ENCODE measurements around the gene CES5A. TPM values are rescaled to one million over a fixed set of nuclear protein-coding genes. Genes with fewer than 3 reads are reported as not detected.
"Not testable (repeated sequence)": the region's sequence is repeated elsewhere in the genome, so short reads cannot be mapped to it uniquely, and the experiment has no call there.

CES5A gene
- total RNA-seq, 1 donor from 2014 or later, result 0.41 TPM

GRCh38 chr16:55889518-55889917 lies 14.3 kb upstream of the CES5A start:
- DNase-seq (ENCODE audit: low spot score in 2 of 2) (no peak), FAIRE-seq (no peak)

DNA sequence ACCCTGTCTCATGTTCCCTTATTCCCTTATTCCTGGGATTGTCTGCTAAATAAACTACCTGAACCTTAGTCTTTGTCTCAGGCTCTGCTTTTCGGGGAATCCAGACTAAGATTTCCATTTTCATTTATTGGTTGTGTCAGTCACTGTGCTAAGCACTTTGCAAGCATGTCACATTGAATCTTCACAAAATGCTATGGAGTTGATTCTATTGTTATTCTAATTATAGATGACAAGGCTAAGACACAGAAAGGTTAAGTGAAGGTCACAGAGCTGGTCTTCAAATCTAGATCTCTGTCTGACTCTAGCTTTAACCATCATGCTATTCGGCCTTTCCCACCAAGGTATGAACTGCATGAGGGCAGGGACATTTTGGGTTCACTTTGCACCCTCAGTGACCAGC lies 13.4 kb upstream of the CES5A start:
- no peak for DNase-seq (ENCODE audit: low spot score in 2 of 2)
- FAIRE-seq, result no peak

GRCh38 chr16:55876854-55877253 lies 1.7 kb upstream of the CES5A start:
- FAIRE-seq (no peak), DNase-seq (ENCODE audit: low spot score in 2 of 2) (no peak)

- FAIRE-seq (no peak), DNase-seq (ENCODE audit: low spot score in 2 of 2) (no peak)
Observed at GRCh38 chr16:55873122-55873521, 2.1 kb downstream of the CES5A start.

DNA sequence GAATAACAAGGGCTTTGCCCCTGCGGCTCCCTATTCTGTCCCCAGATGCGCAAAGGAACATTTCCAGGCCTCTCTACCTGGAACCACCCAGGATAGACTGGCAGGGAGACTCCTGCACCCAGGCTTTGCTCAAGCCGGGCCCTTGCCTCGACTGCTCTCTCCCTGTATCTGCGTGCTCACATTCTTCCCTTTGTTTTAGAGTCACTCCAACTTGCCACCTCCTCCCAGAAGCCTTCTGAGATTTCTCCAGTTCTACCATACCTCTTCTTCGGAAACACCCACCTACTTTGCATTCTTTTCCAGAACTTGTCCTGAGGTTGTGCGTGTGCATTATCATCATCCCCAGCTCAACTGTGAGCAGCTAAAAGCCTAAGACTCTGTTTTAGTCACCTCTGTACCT lies 3.0 kb downstream of the CES5A start:
- FAIRE-seq (no peak), DNase-seq (ENCODE audit: low spot score in 2 of 2) (no peak)

DNA sequence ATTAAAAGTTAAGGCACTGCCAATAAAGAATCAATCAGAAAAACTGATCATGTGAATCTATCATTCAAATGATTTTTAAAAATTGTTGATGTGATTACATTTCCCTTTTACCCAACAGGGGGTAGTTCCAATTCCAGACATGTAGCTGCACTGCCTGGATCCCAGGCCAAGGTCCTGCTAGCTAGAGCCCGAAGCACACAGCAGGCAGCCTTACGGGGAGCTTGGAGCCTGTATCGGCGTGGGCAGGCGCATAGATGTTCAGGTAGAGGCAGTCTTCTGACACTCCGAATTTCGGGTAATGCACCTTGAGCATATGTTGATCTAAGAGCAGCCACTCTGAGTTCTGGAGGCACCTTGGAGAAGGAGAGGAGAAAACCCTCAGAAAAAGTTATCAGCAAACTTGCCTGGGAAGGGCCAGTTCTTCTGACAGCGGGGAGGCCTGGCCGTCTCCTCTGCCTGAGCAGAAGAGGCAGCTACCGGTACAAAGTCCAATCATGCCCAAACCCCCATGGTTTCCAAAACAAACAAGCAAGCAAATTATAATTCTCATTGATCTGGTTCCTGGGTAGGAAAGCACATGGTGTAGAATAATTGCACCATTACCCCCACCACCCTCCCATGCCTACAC lies 3.6 kb downstream of the CES5A start:
- no peak for DNase-seq (ENCODE audit: low spot score in 2 of 2)
- no peak for FAIRE-seq

DNA sequence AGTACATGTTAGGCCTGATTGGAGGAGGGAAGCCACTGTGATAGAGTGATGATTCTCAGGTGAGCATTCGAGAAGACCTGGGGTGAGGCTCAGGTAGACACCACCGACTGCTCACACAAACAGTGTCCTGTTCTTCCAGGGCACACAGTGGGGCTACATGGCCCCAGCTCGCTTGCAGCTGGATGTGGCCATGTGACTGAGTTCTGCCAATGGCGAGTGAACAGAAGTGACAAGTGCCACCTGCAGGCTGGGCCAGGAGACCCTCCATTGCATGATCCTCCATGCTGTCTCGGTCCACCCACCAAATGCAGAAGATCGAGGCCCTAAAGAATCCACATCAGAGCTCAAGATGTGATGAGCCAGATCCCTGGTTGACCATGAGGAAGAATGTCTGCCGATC lies 6.2 kb downstream of the CES5A start:
- DNase-seq (ENCODE audit: low spot score in 2 of 2), result no peak
- no peak for FAIRE-seq

GRCh38 chr16:55868137-55868536 lies 7.0 kb downstream of the CES5A start:
- DNase-seq (ENCODE audit: low spot score in 2 of 2), result no peak
- no peak for FAIRE-seq

DNA sequence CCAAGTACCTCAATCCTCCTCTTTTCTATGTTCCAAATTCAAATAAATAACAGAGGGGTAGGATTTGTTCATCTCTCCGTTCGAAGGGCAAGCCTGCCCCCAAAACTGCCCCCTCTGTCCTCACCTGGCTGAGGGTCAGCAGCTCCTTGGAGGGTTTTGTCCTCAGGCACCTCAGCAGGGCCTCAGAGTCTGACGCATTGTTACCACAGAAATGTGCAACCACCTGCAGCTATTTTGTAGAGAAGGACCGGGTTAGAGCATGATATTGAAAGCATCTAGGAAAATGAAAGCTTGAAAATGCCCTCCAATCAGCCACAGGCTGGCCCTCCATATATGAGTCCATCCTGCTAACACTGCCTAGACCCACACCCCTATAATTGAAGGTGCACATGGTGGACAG lies 13.9 kb downstream of the CES5A start:
- FAIRE-seq (no peak), DNase-seq (ENCODE audit: low spot score in 2 of 2) (no peak)

GRCh38 chr16:55857650-55858049 lies 17.5 kb downstream of the CES5A start:
- DNase-seq (ENCODE audit: low spot score in 2 of 2); FAIRE-seq: not testable (repeated sequence)

- DNase-seq (ENCODE audit: low spot score in 2 of 2) (no peak), FAIRE-seq (no peak)
Observed at GRCh38 chr16:55856950-55857349, 18.2 kb downstream of the CES5A start.

DNA sequence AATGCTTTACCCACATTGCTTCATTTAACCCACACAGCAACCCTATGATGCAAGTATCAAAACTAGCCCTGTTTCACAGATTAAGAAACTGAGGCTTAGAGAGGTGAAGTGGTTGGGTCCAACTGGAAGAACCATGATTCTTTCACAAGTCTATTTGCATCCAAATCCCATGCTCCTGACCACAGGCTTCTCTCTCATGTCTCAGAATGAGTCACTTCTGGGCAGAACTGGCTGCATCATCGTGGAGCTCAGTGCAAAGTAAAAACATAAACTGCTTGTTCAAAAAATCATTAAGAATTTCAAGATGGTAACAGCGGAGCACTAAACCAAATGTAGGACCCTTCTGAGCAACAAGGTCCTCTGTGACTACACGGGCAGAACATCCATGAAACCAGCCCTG lies 22.1 kb downstream of the CES5A start:
- DNase-seq (ENCODE audit: low spot score in 2 of 2) (no peak), FAIRE-seq (no peak)

GRCh38 chr16:55849536-55849935 lies 25.6 kb downstream of the CES5A start:
- DNase-seq (ENCODE audit: low spot score in 2 of 2) (no peak), FAIRE-seq (no peak)

- FAIRE-seq (no peak), DNase-seq (ENCODE audit: low spot score in 2 of 2) (no peak)
Observed at GRCh38 chr16:55846598-55847346, 28.4 kb downstream of the CES5A start.

DNA sequence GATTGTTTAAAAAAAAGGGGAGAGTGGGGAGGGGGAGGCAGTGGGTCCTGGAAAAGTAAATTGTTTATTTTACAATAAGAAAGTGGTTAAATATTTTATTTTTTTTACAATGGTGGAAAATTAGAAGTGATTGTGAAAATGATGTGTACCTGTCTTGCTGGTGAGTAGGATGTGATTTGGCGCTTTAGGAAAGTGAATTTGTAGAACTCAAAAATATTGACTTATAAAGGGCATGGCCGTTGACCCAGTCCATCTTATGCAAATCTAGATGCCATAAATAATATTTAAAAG lies 32.1 kb downstream of the CES5A start:
- FAIRE-seq (no peak), DNase-seq (ENCODE audit: low spot score in 2 of 2) (no peak)

- peak; percentile 87 for FAIRE-seq
Observed at GRCh38 chr16:55842369-55843104, 32.6 kb downstream of the CES5A start.

DNA sequence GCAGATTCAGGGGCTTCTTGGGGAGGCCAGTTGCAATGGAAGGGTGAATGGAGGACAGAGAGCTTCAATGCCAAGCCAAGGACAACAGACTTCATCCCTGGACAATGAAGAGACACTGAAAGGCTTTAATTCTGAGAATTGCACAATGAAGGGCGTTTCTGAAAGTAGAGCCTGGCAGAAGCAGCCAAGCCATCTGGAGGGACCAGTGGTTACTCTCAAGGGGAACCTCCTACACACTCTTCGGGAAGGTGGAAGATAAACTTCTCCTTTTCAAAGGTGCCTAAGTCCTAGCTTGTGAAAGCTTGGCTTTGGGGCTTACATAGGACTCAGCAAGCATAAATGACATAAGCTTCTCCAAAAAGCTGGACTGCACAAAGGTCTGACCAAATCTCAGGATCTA lies 36.1 kb downstream of the CES5A start:
- FAIRE-seq (no peak), DNase-seq (ENCODE audit: low spot score in 2 of 2) (no peak)

More at GRCh38 chr16:55842369-55843104, 32.6 kb downstream of the CES5A start:
- peak; percentile 36 to 70 for DNase-seq (ENCODE audit: low spot score in 2 of 2)

GRCh38 chr16:55836158-55836611 lies 39.0 kb downstream of the CES5A start:
- DNase-seq (ENCODE audit: low spot score in 2 of 2) (no peak), FAIRE-seq (no peak)

DNA sequence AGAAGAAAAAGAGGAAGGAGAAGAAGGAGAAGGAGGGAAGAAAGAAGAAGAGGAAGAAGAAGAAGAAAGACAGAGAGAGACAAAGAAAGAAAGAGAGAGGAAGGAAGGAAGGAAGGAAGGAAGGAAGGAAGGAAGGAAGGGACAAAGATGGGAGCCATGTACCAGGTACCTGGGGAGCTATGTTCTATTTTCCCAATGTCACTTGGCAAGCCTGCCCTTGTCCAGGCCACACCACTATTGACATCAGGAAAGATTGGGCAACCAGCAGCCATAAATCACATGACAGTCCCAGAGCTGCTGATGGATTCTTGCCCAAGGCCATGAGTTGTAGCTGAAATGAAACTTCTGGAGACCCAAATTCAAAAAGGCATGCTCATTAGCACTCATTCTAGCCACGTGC lies 39.6 kb downstream of the CES5A start:
- FAIRE-seq (no peak), DNase-seq (ENCODE audit: low spot score in 2 of 2) (no peak)

DNA sequence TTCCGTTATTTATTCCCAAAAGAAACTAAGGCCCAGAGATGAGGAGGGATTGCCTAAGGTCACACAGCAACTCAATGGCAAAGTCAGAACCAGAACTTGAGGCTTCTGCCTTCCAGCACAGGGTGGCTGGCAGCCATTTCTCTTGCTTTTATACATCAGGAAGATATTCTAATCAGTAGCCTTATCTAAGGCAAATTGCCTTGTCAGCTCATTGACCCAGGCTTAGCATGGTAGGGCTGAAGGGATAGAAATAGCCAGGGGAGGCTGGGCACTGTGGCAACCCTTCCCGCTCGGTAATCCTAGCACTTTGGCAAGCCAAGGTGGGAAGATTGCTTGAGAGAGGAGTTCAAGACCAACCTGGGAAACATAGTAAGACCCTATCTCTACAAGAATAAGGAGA lies 40.0 kb downstream of the CES5A start:
- DNase-seq (ENCODE audit: low spot score in 2 of 2); FAIRE-seq: not testable (repeated sequence)

DNA sequence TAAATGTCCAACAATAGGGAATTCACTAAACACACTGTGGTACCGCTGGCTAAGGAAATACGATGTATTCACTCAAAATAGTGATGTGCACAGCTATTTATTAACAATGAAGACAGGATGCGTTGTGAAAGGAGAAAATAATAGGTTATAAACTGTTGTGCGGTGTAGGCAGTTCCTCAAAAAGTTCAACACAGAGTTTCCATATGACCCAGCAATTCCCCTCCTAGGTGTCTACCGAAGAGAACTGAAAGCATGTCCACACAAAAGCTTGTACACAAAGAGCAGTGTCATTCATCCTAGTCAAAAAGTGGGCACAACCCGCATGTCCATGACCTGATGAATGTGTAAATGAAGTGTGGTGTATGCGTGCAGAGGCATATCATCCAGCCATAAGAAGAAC lies 41.1 kb downstream of the CES5A start:
- FAIRE-seq, result no peak
- DNase-seq (ENCODE audit: low spot score in 2 of 2), result no peak

Measured in frontal cortex (tissue), 4 donors.